ENCODE measurements around the gene SDC4.

GRCh38 chr20:45303586-45304463 is 44.4 kb downstream of the SDC4 start:
- TF ChIP-seq CTCF (conservative IDR thresholded peaks at IDR 0.05; ENCODE audit: low read depth in 2 of 2), result no peak
- TF ChIP-seq EZH2 (IDR thresholded peaks at IDR 0.05; ENCODE audit: low read depth, unreplicated experiment), result no peak
- no peak for TF ChIP-seq EZH2phosphoT487 (IDR thresholded peaks at IDR 0.05; ENCODE audit: unreplicated experiment)
- TF ChIP-seq REST (IDR thresholded peaks at IDR 0.05; ENCODE audit: unreplicated experiment), result no peak
